Activated CD8-positive, alpha-beta T cell treated with anti-CD3 and anti-CD28 coated beads, Interleukin-2, amount 10 ng/mL, durations not matched to agents 7 days and 5 days (primary cell): ENCODE data around the gene USP14. TPM values are rescaled to one million over a fixed set of nuclear protein-coding genes. Genes with fewer than 3 reads are reported as not detected.

Experiments
- ATAC-seq: fragments of 150-1000 bp; cut with Tn5 transposase; one replicate; pipeline ENCODE4 v1.10.0; 2021; ENCODE audit warnings: moderate library complexity
- CTCF ChIA-PET: fragments of 350-600 bp; sonication (Branson Sonifier 250); formaldehyde crosslinking; loops from one replicate; lab custom pipeline; 2021; ENCODE audit warnings: antibody characterized with exemption; lab: Charles Lee
- POLR2A ChIA-PET: fragments of 350-600 bp; sonication (Branson Sonifier 250); formaldehyde crosslinking; loops from one replicate; lab custom pipeline; 2021; ENCODE audit warnings: antibody characterized with exemption; lab: Charles Lee
- DNase-seq: peaks from one replicate; pipeline ENCODE4 v3.0.0-alpha.2; 2020
- H3K27ac Mint-ChIP-seq: one replicate; pipeline ENCODE4 v1.8.0; 2021; ENCODE audit warnings: mild to moderate bottlenecking, mixed read lengths
- H3K27me3 Mint-ChIP-seq: one replicate; pipeline ENCODE4 v1.8.0; 2021; ENCODE audit warnings: low read depth, mixed read lengths
- H3K36me3 Mint-ChIP-seq: one replicate; pipeline ENCODE4 v1.8.0; 2021; ENCODE audit warnings: low read depth, mixed read lengths
- H3K4me1 Mint-ChIP-seq: one replicate; pipeline ENCODE4 v1.8.0; 2021; ENCODE audit warnings: low read depth, mixed read lengths
- H3K4me3 Mint-ChIP-seq: one replicate; pipeline ENCODE4 v1.8.0; 2021; ENCODE audit warnings: mild to moderate bottlenecking, mixed read lengths
- H3K9me3 Mint-ChIP-seq: one replicate; pipeline ENCODE4 v1.8.0; 2022; ENCODE audit warnings: mixed read lengths; ENCODE audit not compliant: insufficient read depth
- total RNA-seq, 2 experiments: library from RNA; stranded (reverse); gene quantifications; one replicate each; pipeline ENCODE4 v1.2.3, GENCODE V29; 2021

USP14 gene
- total RNA-seq, 2 experiments from 2014 or later = 71.9 to 82.7 TPM

DNA sequence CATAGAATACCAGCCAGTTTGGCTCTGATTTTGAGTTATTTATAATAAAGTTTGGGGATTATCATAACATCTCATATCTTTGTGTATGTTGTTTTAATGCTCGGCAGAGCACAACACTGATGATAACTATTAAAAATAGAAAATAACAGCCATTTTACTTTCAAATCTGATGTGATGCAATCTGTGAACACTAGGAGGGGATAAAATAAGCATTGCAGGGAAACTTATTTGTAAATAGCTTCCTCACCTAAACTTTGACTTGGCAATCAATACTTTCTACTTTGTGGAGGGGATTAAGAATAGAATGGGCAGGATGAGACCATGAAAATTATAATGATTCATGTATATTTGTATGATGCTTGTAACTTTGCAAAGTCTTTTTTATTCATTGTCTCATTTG is 54.4 kb downstream of the USP14 start:
- DNase-seq (no peak), ATAC-seq (no peak)
- ChIA-PET CTCF (interaction anchor here (0.6 to 1.4 kb wide), 4 partner anchors 20 to 610 kb away, joined by 3 to 4 read pairs (median 3); no protein-coding TSS in a partner anchor), POLR2A (no interaction called here)
- no peak overlapping the region for H3K27ac Mint-ChIP-seq
- no peaks in the 10 kb centered on the region for H3K27me3 Mint-ChIP-seq
- peaks cover 7% of the 10 kb centered on the region for H3K4me1 Mint-ChIP-seq
- no peaks in the 10 kb centered on the region for H3K9me3 Mint-ChIP-seq
- peaks cover 69% of the 10 kb centered on the region for H3K36me3 Mint-ChIP-seq
- H3K4me3 Mint-ChIP-seq = no peak overlapping the region

DNA sequence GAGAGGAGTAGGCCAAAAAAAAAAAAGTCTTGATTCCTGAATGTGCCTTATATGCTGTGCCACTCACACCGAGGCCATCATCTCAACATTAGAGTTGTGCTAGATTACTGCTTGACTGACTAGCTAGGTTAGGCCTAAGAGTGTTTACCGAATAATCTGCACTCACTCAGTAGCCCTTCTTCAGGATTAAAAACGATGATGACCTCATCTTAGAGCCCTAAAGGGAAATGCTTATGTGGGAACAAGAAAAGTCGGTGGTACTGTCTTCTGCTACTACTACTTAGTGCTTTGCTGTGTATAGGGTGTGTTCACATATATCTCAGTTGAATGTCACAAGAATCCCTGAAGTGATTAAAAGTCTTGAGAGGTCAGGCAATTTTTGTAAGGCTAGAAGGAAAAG is 55.1 kb downstream of the USP14 start:
- ChIA-PET CTCF (interaction anchor here (0.7 to 1.4 kb wide), 3 partner anchors 19 to 30 kb away, joined by 3 read pairs; no protein-coding TSS in a partner anchor), POLR2A (no interaction called here)
- ATAC-seq = no peak
- peaks cover 7% of the 10 kb centered on the region for H3K4me1 Mint-ChIP-seq
- no peak overlapping the region for H3K27ac Mint-ChIP-seq
- H3K4me3 Mint-ChIP-seq = no peak overlapping the region
- no peak for DNase-seq
- no peaks in the 10 kb centered on the region for H3K27me3 Mint-ChIP-seq
- H3K36me3 Mint-ChIP-seq = peaks cover 76% of the 10 kb centered on the region
- H3K9me3 Mint-ChIP-seq = no peaks in the 10 kb centered on the region

DNA sequence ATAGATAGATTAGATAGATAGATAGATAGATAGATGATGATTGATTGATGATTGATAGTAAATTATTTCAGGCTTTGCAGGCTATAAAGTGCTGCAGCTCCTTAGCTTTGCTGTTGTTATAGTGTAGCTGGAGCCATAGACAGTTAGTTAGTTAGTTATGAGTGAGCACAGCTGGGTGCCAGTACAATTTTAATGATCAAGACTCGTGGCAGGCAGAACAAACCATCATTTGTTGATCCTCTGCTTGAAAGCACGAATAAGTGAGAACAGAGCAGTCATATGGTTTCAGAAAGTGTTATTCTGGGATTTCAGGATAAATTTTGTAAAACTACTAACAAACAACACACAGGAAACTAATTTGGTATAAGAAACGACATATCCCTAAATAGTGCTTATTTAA is 55.6 kb downstream of the USP14 start:
- Mint-ChIP-seq H3K4me1 (peaks cover 7% of the 10 kb centered on the region), H3K27me3 (no peaks in the 10 kb centered on the region), H3K4me3 (no peak overlapping the region), H3K36me3 (peaks cover 79% of the 10 kb centered on the region), H3K9me3 (no peaks in the 10 kb centered on the region), H3K27ac (no peak overlapping the region)
- ChIA-PET CTCF (no interaction called here), POLR2A (no interaction called here)
- ATAC-seq (no peak), DNase-seq (no peak)

DNA sequence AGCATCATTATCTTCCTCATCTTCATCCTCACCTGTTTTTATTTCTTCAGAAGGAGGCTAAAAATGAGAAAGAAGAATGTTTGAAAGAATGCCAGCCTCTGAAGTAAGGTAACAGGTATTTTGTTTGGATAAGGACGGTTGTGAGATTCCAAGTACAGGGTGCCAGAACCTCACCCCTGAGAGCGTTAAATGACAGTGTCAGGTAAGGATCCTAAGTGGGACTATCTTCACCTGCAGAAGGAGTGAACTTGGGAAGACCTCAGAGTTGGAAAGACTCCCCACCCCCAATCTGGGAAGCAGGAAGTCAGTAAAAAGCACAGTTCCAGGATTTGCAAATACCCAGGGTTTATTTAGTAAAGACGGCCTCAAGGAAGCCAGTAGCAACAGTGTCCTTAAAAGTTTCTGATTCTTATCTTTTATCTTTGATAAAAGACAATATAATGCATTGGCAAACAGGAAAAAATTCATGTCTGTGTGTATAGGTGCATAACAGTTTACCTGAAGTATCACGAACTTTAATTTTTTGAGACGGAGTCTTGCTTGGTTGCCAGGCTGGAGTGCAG is 57.2 kb downstream of the USP14 start:
- ChIA-PET CTCF (no interaction called here), POLR2A (interaction anchor here (1.7 kb wide), 1 partner anchor 52 kb away, joined by 7 read pairs; the partner anchor contains the start of gene THOC1)
- H3K36me3 Mint-ChIP-seq = peaks cover 71% of the 10 kb centered on the region

DNA sequence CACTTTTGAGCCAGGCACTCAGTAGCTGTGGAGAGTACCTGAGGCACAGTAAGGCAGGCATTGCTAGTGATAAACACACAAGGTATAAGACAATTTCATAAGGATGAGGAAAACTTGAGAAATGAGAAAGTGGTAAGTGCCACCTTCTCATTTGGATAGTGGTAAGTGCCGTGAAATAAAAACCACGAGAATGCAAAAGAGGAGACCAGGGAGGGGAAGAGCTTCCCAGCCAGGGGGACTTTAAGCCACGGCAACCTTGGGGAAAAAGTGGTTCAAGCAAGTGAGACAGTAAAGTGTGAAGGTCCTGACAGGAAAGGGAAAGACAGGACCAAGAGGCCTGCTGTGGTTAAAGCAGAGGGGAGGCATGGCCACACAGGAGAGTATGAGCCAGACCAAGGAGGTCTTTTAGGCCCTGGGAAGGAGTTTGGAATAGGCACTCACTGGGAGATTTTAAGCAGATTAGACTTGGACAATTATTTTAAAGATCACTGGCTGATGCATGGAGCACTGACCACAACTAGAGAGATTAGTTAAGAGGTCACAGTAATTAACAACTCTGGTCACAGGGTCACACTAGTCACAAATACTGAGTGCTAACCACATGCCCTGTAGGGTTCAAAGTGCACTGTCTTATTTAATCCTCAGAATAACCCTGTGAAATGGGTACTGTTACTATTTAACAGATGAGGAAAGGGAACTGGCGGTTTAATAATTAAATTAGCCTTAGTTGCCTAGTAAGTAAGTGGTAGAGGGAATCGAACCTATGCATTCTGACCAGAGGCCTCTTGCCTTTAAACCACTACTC is 59.4 kb downstream of the USP14 start:
- Mint-ChIP-seq H3K36me3 (peaks cover 64% of the 10 kb centered on the region), H3K4me3 (no peak overlapping the region), H3K4me1 (no peaks in the 10 kb centered on the region), H3K27ac (peak overlapping the region; percentile 26), H3K9me3 (no peaks in the 10 kb centered on the region), H3K27me3 (no peaks in the 10 kb centered on the region)
- ATAC-seq (no peak), DNase-seq (no peak)
- CTCF ChIA-PET = no interaction called here
- POLR2A ChIA-PET = interaction anchor here (1.7 kb wide), 1 partner anchor 50 kb away, joined by 7 read pairs; the partner anchor contains the start of gene THOC1

More for the DNA sequence above, 57.2 kb downstream of the USP14 start:
- no peak for ATAC-seq
- DNase-seq = no peak
- H3K4me3 Mint-ChIP-seq = no peak overlapping the region
- H3K27me3 Mint-ChIP-seq = no peaks in the 10 kb centered on the region
- H3K9me3 Mint-ChIP-seq = no peaks in the 10 kb centered on the region
- no peaks in the 10 kb centered on the region for H3K4me1 Mint-ChIP-seq
- H3K27ac Mint-ChIP-seq = no peak overlapping the region

DNA sequence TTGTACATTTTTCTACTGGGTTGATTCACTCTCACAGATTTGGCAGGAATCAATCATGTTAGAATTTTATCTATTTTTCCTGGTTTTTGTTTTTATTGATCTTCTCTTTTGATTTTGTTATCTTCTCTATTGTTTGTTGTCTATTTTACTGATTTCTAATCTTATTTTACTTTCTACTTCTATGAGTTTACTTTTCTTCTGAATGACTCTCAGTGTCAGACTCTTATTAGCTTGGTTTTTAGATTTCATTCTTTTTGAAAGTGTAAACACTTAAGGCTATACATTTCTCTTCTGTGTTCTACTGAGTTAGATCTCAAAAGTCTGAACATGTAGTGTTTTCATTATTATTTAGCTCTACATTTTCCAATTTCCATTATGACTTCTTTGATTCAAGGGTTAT is 62.4 kb downstream of the USP14 start:
- Mint-ChIP-seq H3K36me3 (peaks cover 60% of the 10 kb centered on the region), H3K4me1 (no peaks in the 10 kb centered on the region), H3K27ac (no peak overlapping the region), H3K27me3 (no peaks in the 10 kb centered on the region), H3K4me3 (no peak overlapping the region), H3K9me3 (no peaks in the 10 kb centered on the region)
- ChIA-PET CTCF (interaction anchor here (1.5 kb wide), 1 partner anchor 22 kb away, joined by 5 read pairs; no protein-coding TSS in a partner anchor), POLR2A (no interaction called here)
- DNase-seq = no peak
- ATAC-seq = no peak

DNA sequence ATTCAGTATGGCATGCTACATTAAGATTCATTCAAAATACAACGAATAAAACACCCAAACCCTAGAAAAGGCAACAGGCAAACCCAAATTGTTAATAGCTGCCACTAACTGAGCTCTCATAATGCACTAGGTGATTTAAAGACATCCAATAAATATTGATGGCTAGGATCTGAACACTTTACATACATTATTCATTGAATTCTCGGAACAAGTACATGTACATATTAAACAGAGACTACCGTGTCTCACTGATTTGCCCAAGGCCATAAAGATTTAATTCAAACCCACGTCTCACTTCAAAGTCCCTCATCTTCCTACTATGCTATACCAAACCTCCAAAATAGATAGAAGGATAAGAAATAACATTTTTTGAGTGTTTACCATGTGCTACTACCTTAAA is 67.4 kb downstream of the USP14 start:
- Mint-ChIP-seq H3K36me3 (peaks cover 40% of the 10 kb centered on the region), H3K9me3 (no peaks in the 10 kb centered on the region), H3K4me3 (no peak overlapping the region), H3K4me1 (no peaks in the 10 kb centered on the region), H3K27me3 (no peaks in the 10 kb centered on the region), H3K27ac (no peak overlapping the region)
- POLR2A ChIA-PET = no interaction called here
- CTCF ChIA-PET = no interaction called here
- ATAC-seq (no peak), DNase-seq (no peak)

DNA sequence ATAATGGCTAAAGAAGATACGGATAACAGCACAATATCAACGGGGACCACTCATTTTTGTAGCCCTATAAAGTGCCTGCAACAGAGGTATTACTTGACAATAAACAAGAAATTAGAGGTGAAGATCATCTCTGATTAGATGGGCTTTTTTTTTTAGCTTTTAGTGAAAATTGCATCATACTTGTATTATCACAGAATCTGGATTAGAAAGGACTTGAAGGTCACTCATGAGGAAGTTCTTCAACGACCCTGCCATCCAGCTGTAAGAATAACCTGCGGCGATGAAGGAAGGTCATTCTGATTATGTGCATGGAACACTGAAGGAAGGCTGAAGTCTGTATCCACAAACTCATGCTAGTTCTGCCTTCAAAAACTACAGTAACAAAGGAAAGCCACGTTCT is 69.0 kb downstream of the USP14 start:
- no peaks in the 10 kb centered on the region for H3K27me3 Mint-ChIP-seq
- H3K4me1 Mint-ChIP-seq = no peaks in the 10 kb centered on the region
- ChIA-PET CTCF (no interaction called here), POLR2A (no interaction called here)
- H3K4me3 Mint-ChIP-seq = no peak overlapping the region
- no peak for ATAC-seq
- no peak for DNase-seq
- H3K36me3 Mint-ChIP-seq = peaks cover 36% of the 10 kb centered on the region
- H3K27ac Mint-ChIP-seq = no peak overlapping the region
- no peaks in the 10 kb centered on the region for H3K9me3 Mint-ChIP-seq

DNA sequence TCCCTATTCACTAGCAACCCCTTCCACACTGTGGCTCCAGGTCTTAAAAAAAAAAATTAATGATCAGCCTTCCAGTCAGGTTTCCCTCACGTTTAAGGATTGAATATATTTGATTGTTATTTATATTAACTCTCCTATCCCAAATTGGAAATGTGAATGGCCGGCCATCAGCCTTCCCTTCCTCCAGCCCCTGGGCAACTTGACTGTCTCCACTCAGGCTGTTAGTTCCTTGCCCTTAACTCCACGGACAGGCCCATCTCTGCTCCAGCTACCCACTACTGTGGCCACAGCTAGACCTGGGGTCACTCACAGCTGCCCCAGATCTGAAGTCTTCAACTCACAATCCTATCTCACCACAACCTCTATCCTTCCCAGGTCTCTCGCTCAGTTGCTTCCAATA is 69.5 kb downstream of the USP14 start:
- no peaks in the 10 kb centered on the region for H3K4me1 Mint-ChIP-seq
- H3K9me3 Mint-ChIP-seq = no peaks in the 10 kb centered on the region
- CTCF ChIA-PET = no interaction called here
- no peak overlapping the region for H3K4me3 Mint-ChIP-seq
- POLR2A ChIA-PET = no interaction called here
- no peak for ATAC-seq
- peaks cover 31% of the 10 kb centered on the region for H3K36me3 Mint-ChIP-seq
- DNase-seq = no peak
- no peaks in the 10 kb centered on the region for H3K27me3 Mint-ChIP-seq
- H3K27ac Mint-ChIP-seq = no peak overlapping the region

DNA sequence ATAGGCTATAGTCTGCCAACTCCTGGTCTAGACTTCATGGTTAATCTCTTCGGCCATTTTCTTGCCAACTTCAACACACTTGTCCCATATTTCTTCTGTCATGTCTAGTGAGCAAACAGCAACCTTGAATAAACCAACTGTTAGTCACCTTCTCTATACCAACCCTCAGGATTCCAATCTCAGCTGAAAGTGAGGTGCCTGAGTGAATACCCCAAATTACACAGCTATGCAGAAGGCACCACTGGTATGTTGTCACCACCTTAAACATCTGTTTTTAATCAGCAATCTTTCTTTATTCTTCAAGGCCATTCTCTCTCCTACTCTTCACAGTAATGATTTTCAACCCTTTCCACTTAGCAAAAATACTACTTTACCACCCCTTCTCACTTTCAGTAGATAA is 70.2 kb downstream of the USP14 start:
- no peak for ATAC-seq
- Mint-ChIP-seq H3K9me3 (no peaks in the 10 kb centered on the region), H3K27ac (no peak overlapping the region), H3K4me1 (no peaks in the 10 kb centered on the region), H3K4me3 (no peak overlapping the region), H3K36me3 (peaks cover 27% of the 10 kb centered on the region), H3K27me3 (no peaks in the 10 kb centered on the region)
- no peak for DNase-seq
- CTCF ChIA-PET = no interaction called here
- POLR2A ChIA-PET = no interaction called here

DNA sequence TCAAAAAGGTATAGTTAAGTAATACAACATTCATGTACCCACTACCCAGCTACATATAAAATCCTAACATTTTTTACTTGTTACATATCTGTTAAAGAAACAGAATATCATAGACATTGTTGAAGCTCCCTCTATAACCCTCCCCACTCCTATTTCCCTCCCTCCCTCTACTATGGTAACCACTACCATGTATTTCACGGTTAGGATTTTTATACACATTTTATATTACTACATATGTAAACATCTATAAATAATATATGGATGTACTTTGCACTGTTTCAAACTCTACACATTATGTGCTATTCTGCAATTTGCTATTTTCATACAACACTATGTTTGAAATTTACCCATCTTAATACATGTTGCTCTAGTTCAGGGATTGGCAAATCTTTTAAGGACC is 73.2 kb downstream of the USP14 start:
- H3K4me1 Mint-ChIP-seq = no peaks in the 10 kb centered on the region
- H3K27ac Mint-ChIP-seq = no peak overlapping the region
- CTCF ChIA-PET = no interaction called here
- DNase-seq (no peak), ATAC-seq (no peak)
- H3K27me3 Mint-ChIP-seq = no peaks in the 10 kb centered on the region
- H3K4me3 Mint-ChIP-seq = no peak overlapping the region
- POLR2A ChIA-PET = interaction anchor here (0.8 kb wide), 1 partner anchor 36 kb away, joined by 4 read pairs; the partner anchor contains the start of gene THOC1
- H3K9me3 Mint-ChIP-seq = no peaks in the 10 kb centered on the region
- H3K36me3 Mint-ChIP-seq = peaks cover 12% of the 10 kb centered on the region

DNA sequence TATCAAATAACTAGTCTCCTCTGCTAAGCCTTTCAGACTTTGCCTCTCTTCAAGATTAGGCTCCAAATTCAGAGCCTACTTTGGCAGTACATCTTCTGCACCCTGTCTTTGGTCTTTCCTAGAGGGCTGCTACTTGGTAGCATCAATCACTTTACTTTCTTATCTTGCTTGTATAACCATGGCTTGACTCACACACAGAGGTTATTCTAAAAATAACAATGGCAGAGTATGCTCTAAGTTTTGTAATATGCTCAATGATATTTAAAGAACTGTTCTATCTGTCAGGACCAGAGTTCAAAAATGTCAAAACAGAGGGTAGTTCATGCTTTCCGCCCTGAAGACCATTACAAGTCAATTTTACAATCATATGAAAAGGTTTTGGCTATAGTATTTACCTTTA is 81.8 kb downstream of the USP14 start:
- Mint-ChIP-seq H3K4me1 (no peaks in the 10 kb centered on the region), H3K27ac (no peak overlapping the region), H3K27me3 (no peaks in the 10 kb centered on the region), H3K4me3 (no peak overlapping the region), H3K36me3 (peaks cover 32% of the 10 kb centered on the region), H3K9me3 (no peaks in the 10 kb centered on the region)
- no peak for ATAC-seq
- no peak for DNase-seq
- ChIA-PET POLR2A (no interaction called here), CTCF (no interaction called here)
